ENCODE measurements around the gene ARHGAP26.
"Not testable (repeated sequence)": the region's sequence is repeated elsewhere in the genome, so short reads cannot be mapped to it uniquely, and the experiment has no call there.

The ARHGAP26 gene

GRCh38 chr5:143105216-143105905 is 335.2 kb downstream of the ARHGAP26 start:
- no peak for FAIRE-seq

- no peak for FAIRE-seq
Observed at GRCh38 chr5:143106174-143106573, 336.0 kb downstream of the ARHGAP26 start.

GRCh38 chr5:143108498-143109128 is 338.4 kb downstream of the ARHGAP26 start:
- FAIRE-seq: no peak

- FAIRE-seq: no peak
Observed at GRCh38 chr5:143110591-143110990, 340.4 kb downstream of the ARHGAP26 start.

- no peak for FAIRE-seq
Observed at GRCh38 chr5:143111799-143112198, 341.6 kb downstream of the ARHGAP26 start.

GRCh38 chr5:143113461-143113860 is 343.3 kb downstream of the ARHGAP26 start:
- FAIRE-seq: no peak

- no peak for FAIRE-seq
Observed at GRCh38 chr5:143114481-143114880, 344.3 kb downstream of the ARHGAP26 start.

GRCh38 chr5:143115381-143115780 is 345.2 kb downstream of the ARHGAP26 start:
- no peak for FAIRE-seq

GRCh38 chr5:143116814-143117213 is 346.6 kb downstream of the ARHGAP26 start:
- no peak for FAIRE-seq

GRCh38 chr5:143117821-143118220 is 347.6 kb downstream of the ARHGAP26 start:
- FAIRE-seq: no peak

GRCh38 chr5:143118222-143118621 is 348.0 kb downstream of the ARHGAP26 start:
- FAIRE-seq: no peak

GRCh38 chr5:143118818-143119217 is 348.6 kb downstream of the ARHGAP26 start:
- not testable (repeated sequence) for FAIRE-seq

- FAIRE-seq: no peak
Observed at GRCh38 chr5:143119291-143119769, 349.2 kb downstream of the ARHGAP26 start.

GRCh38 chr5:143119881-143120341 is 349.7 kb downstream of the ARHGAP26 start:
- FAIRE-seq: no peak

- FAIRE-seq: no peak
Observed at GRCh38 chr5:143120460-143121134, 350.4 kb downstream of the ARHGAP26 start.

- FAIRE-seq: no peak
Observed at GRCh38 chr5:143121135-143121475, 350.9 kb downstream of the ARHGAP26 start.

GRCh38 chr5:143124593-143124992 is 354.4 kb downstream of the ARHGAP26 start:
- no peak for FAIRE-seq

GRCh38 chr5:143126174-143127019 is 356.2 kb downstream of the ARHGAP26 start:
- FAIRE-seq: no peak

GRCh38 chr5:143128412-143129071 is 358.4 kb downstream of the ARHGAP26 start:
- FAIRE-seq: no peak

- FAIRE-seq: peak; percentile 88
Observed at GRCh38 chr5:143129203-143129602, 359.0 kb downstream of the ARHGAP26 start.

GRCh38 chr5:143129910-143130612 is 359.9 kb downstream of the ARHGAP26 start:
- FAIRE-seq: no peak
